Measurements from ENCODE around the gene CIC. TPM values are rescaled to one million over a fixed set of nuclear protein-coding genes. Genes with fewer than 3 reads are reported as not detected.

The CIC gene
- total RNA-seq, 1 experiment from 2014 or later: 75.5 TPM

- peak overlapping the region; percentile 53 for H3K27ac Mint-ChIP-seq (ENCODE audit: unreplicated experiment)
- no TSS peak for BruUV-seq (replicated peaks)
- peaks cover 52% of the 10 kb centered on the region for H3K36me3 Mint-ChIP-seq (ENCODE audit: insufficient read depth, unreplicated experiment)
- no peak overlapping the region for H3K4me3 Mint-ChIP-seq (ENCODE audit: low read depth, unreplicated experiment)
- CTCF ChIA-PET: interaction anchor here (0.6 to 3.0 kb wide), 4 partner anchors 23 to 39 kb away, joined by 3 to 25 read pairs (median 8); no protein-coding TSS in a partner anchor
- TF ChIP-seq, protein P1, sequence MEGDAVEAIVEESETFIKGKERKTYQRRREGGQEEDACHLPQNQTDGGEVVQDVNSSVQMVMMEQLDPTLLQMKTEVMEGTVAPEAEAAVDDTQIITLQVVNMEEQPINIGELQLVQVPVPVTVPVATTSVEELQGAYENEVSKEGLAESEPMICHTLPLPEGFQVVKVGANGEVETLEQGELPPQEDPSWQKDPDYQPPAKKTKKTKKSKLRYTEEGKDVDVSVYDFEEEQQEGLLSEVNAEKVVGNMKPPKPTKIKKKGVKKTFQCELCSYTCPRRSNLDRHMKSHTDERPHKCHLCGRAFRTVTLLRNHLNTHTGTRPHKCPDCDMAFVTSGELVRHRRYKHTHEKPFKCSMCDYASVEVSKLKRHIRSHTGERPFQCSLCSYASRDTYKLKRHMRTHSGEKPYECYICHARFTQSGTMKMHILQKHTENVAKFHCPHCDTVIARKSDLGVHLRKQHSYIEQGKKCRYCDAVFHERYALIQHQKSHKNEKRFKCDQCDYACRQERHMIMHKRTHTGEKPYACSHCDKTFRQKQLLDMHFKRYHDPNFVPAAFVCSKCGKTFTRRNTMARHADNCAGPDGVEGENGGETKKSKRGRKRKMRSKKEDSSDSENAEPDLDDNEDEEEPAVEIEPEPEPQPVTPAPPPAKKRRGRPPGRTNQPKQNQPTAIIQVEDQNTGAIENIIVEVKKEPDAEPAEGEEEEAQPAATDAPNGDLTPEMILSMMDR (IDR thresholded peaks at IDR 0.05; ENCODE audit: unreplicated experiment): no peak
- DNase-seq: peak; percentile 51
- H3K4me1 Mint-ChIP-seq (ENCODE audit: low read depth, unreplicated experiment): peaks cover 32% of the 10 kb centered on the region
- no peaks in the 10 kb centered on the region for H3K9me3 Mint-ChIP-seq (ENCODE audit: low read depth, unreplicated experiment)
- intact Hi-C loops (cut with micrococcal nuclease; ENCODE audit: unreplicated experiment): loop anchor here (10.0 kb wide), 1 partner anchor 157 kb away; no protein-coding TSS in a partner anchor
- H3K27me3 Mint-ChIP-seq (ENCODE audit: unreplicated experiment): no peaks in the 10 kb centered on the region
Measured at GRCh38 chr19:42281827-42282762, 13.0 kb downstream of the CIC start.

GRCh38 chr19:42282819-42283187 is 13.8 kb downstream of the CIC start:
- CTCF ChIA-PET: interaction anchor here (0.6 to 0.8 kb wide), 3 partner anchors 24 to 39 kb away, joined by 3 to 11 read pairs (median 4); no protein-coding TSS in a partner anchor
- Mint-ChIP-seq H3K4me1 (ENCODE audit: low read depth, unreplicated experiment) (peaks cover 32% of the 10 kb centered on the region), H3K4me3 (ENCODE audit: low read depth, unreplicated experiment) (no peak overlapping the region), H3K27me3 (ENCODE audit: unreplicated experiment) (no peaks in the 10 kb centered on the region), H3K9me3 (ENCODE audit: low read depth, unreplicated experiment) (no peaks in the 10 kb centered on the region), H3K36me3 (ENCODE audit: insufficient read depth, unreplicated experiment) (peaks cover 57% of the 10 kb centered on the region), H3K27ac (ENCODE audit: unreplicated experiment) (no peak overlapping the region)
- no peak for DNase-seq
- BruUV-seq (replicated peaks): no TSS peak
- intact Hi-C loops (cut with micrococcal nuclease; ENCODE audit: unreplicated experiment): loop anchor here (10.0 kb wide), 1 partner anchor 158 kb away; no protein-coding TSS in a partner anchor
- TF ChIP-seq, protein P1 (IDR thresholded peaks at IDR 0.05; ENCODE audit: unreplicated experiment): no peak

DNA sequence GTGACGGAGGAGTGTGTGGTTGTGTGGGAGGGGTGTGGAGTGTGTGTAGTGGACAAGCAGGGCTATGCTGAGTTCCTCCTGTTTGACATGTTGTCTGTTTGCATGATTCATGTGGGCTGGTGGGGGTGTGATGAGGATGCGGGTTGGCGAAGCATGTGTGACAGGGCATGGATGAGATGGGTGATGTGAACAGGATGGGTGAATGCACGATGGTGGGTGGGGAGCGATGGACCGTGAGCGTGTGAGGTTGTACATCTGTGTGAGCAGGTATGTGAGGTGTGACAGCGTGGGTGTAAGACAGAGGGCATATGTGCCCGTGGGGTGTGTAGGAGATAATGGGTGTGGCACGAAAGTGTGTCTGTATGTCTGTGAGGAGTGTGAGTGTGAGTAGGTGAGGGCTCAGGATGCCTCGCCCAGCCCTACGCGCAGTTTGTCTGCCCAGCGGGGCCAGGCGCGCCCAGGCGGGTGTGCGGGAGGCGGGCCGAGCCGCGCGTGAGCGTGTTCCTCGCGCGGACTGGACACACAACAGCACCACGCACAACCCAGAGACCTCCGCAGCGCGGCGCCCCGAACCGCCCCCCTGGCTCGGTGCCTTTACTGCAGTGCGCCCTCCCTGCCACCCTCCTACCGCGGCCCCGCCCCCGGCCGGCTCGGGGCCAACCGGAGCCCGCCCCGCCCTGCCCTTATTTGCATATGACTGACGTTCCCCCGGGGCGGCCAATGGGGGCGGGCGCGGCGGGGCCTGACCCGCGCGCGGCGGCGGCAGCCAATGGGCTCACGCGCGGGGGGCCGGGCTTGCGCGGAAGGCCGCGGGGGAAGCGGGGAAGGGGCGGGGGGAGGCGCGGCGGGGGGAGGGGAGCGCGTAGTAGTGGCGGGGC is 14.4 kb downstream of the CIC start:
- intact Hi-C loops (cut with micrococcal nuclease; ENCODE audit: unreplicated experiment): loop anchor here (10.0 kb wide), 1 partner anchor 159 kb away; no protein-coding TSS in a partner anchor
- Mint-ChIP-seq H3K27me3 (ENCODE audit: unreplicated experiment) (no peaks in the 10 kb centered on the region), H3K4me1 (ENCODE audit: low read depth, unreplicated experiment) (peaks cover 25% of the 10 kb centered on the region), H3K4me3 (ENCODE audit: low read depth, unreplicated experiment) (no peak overlapping the region), H3K27ac (ENCODE audit: unreplicated experiment) (no peak overlapping the region), H3K36me3 (ENCODE audit: insufficient read depth, unreplicated experiment) (peaks cover 57% of the 10 kb centered on the region), H3K9me3 (ENCODE audit: low read depth, unreplicated experiment) (no peaks in the 10 kb centered on the region)
- CTCF ChIA-PET: interaction anchor here (0.8 kb wide), 1 partner anchor 25 kb away, joined by 11 read pairs; no protein-coding TSS in a partner anchor
- DNase-seq: peak; percentile 98
- TF ChIP-seq, protein P1 (IDR thresholded peaks at IDR 0.05; ENCODE audit: unreplicated experiment): no peak
- no TSS peak for BruUV-seq (replicated peaks)

DNA sequence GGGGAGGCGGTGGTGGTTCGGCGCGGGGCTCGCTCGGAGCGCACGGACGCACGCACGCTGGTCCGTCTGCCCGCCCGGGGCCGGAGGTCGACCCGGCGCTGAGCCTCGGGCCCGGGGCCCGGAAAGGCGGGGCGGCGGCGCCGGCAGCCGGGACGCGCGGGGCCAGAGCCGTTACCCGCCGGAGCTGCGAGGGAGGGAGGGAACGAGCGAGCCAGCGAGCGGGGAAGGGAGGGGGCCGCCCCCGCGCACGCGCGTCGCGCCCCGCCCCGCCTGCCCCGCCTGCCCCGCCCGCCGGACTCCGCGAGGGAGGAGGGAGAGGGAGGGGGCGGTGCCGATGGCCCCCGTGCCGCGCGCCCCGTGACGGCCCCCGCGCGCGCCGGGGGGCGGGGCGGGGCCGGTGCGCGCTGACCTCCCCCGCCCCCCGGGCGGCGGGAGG is 15.0 kb downstream of the CIC start:
- BruUV-seq (replicated peaks): no TSS peak
- Mint-ChIP-seq H3K27me3 (ENCODE audit: unreplicated experiment) (no peaks in the 10 kb centered on the region), H3K9me3 (ENCODE audit: low read depth, unreplicated experiment) (no peaks in the 10 kb centered on the region), H3K4me3 (ENCODE audit: low read depth, unreplicated experiment) (peak overlapping the region; percentile 69), H3K36me3 (ENCODE audit: insufficient read depth, unreplicated experiment) (peaks cover 54% of the 10 kb centered on the region), H3K4me1 (ENCODE audit: low read depth, unreplicated experiment) (peaks cover 19% of the 10 kb centered on the region), H3K27ac (ENCODE audit: unreplicated experiment) (no peak overlapping the region)
- TF ChIP-seq, protein P1 (IDR thresholded peaks at IDR 0.05; ENCODE audit: unreplicated experiment): no peak
- peak; percentile 89 for DNase-seq
- intact Hi-C loops (cut with micrococcal nuclease; ENCODE audit: unreplicated experiment): loop anchor here (10.0 kb wide), 1 partner anchor 159 kb away; no protein-coding TSS in a partner anchor
- CTCF ChIA-PET: interaction anchor here (1.2 kb wide), 1 partner anchor 38 kb away, joined by 4 read pairs; no protein-coding TSS in a partner anchor

Measured in Calu3 (cell line).